Stomach (tissue), 9 donors: Measurements from ENCODE around the gene TWF2. TPM values are rescaled to one million over a fixed set of nuclear protein-coding genes. Genes with fewer than 3 reads are reported as not detected.

Source experiments
- DNase-seq, 2 donors: peaks; one replicate each; pipeline versions ENCODE4 v3.0.0 to v3.0.0-alpha.2; 2013 to 2019
- H3K27ac ChIP-seq, 5 donors: fragments of 200-600 bp in 4 of 5; sonication (generic) in 4 of 5; one replicate each; pipeline ENCODE4 v1.5.1; 2013 to 2019; ENCODE audit warnings: mild to moderate bottlenecking in 1 of 5, moderate library complexity in 1 of 5
- H3K27me3 ChIP-seq, 3 donors: fragments of 200-600 bp; sonication (generic); one replicate each; pipeline ENCODE4 v1.5.1; 2017 to 2019; ENCODE audit warnings: mixed run types in 1 of 3
- H3K36me3 ChIP-seq, 4 donors: fragments of 200-600 bp; sonication (generic); 1 replicate in 3 of 4; 2 replicates in 1 of 4; pipeline ENCODE4 v1.5.1; 2016 to 2019
- H3K4me1 ChIP-seq, 4 donors: fragments of 200-600 bp; sonication (generic); one replicate each; pipeline ENCODE4 v1.5.1; 2016 to 2019
- H3K4me3 ChIP-seq, 4 donors: fragments of 200-600 bp; sonication (generic) in 3 of 4; one replicate each; pipeline ENCODE4 v1.5.1; 2016 to 2019; ENCODE audit warnings: mild to moderate bottlenecking in 1 of 4
- H3K9me3 ChIP-seq, 4 donors: fragments of 200-600 bp; sonication (generic); one replicate each; pipeline ENCODE4 v1.5.1; 2016 to 2019
- CTCF ChIP-seq, 7 experiments: fragments of 450-650 bp in 4 of 7; fragments of 200-600 bp in 3 of 7; sonication (generic) in 3 of 7; IDR thresholded peaks; one replicate each; pipeline ENCODE4 v1.5.1; 2016 to 2019; ENCODE audit warnings: antibody characterized with exemption in 7 of 7, control low read depth in 2 of 7, mild to moderate bottlenecking in 1 of 7
- EP300 ChIP-seq: sonication (generic); formaldehyde crosslinking; IDR thresholded peaks from one replicate; pipeline ENCODE4 v1.6.1; 2017; ENCODE audit warnings: antibody characterized with exemption
- POLR2A ChIP-seq, 4 donors: fragments of 450-650 bp; IDR thresholded peaks; one replicate each; pipeline ENCODE4 v1.6.1; 2016; ENCODE audit warnings: antibody characterized with exemption in 4 of 4, control low read depth in 2 of 4, mild to moderate bottlenecking in 1 of 4, moderate library complexity in 1 of 4
- POLR2AphosphoS5 ChIP-seq, 3 donors: sonication (generic); formaldehyde crosslinking; IDR thresholded peaks; one replicate each; pipeline ENCODE4 v1.6.1; 2016; ENCODE audit warnings: antibody characterized with exemption in 3 of 3
- WGBS, 5 donors: extraction: QIAGEN DNeasy Blood & Tissue Kit in 3 of 5; methylation state at CpG; one replicate each; pipeline versions ENCODE4 v1.1.5 to v1.1.7; 2013 to 2018; 5-methylcytosine and 5-hydroxymethylcytosine counted together
- intact Hi-C: fragments of 100-400 bp; cut with DNase I; formaldehyde crosslinking; loops from one replicate; pipeline ENCODE4 v1.15.1; 2023; ENCODE audit warnings: low total_unique reads
- polyA plus RNA-seq, 3 donors: library from polyadenylated mRNA; stranded (reverse); fragments of 200-250 nt; gene quantifications; one replicate each; pipeline ENCODE4 v1.2.3, GENCODE V29; 2013
- total RNA-seq, 5 donors: library from RNA; depleted of rRNA; stranded (reverse); fragments of >200 nt; gene quantifications; one replicate each; pipeline versions ENCODE4 v1.1.0 to v1.2.3, GENCODE V29; 2014 to 2016
- donor health status: healthy with polysubstance abuse.
- donor health status: Bipolar disorder and iron deficiency.
- donor health status: healthy.

TWF2 gene
- total and polyA plus RNA-seq, 8 donors: 18.7 to 237 (median 40.0) TPM

GRCh38 chr3:52226229-52226817, 12.6 kb downstream of the TWF2 start:
- no peak overlapping the region for H3K4me3 ChIP-seq
- peaks cover 0 to 16% (median 5%) of the 10 kb centered on the region in 4 donors for H3K4me1 ChIP-seq
- peaks cover 33 to 46% (median 43%) of the 10 kb centered on the region in 4 donors for H3K36me3 ChIP-seq
- peak overlapping the region in 1 of 5 donors; percentile 42 for H3K27ac ChIP-seq
- H3K9me3 ChIP-seq: no peaks in the 10 kb centered on the region
- no peak for TF ChIP-seq CTCF (IDR thresholded peaks at IDR 0.05)
- TF ChIP-seq POLR2AphosphoS5 (IDR thresholded peaks at IDR 0.05): no peak
- no peak for TF ChIP-seq POLR2A (IDR thresholded peaks at IDR 0.05)
- TF ChIP-seq EP300: no peak
- no peaks in the 10 kb centered on the region for H3K27me3 ChIP-seq
- WGBS, 5 donors: 76 to 100% (median 87%) methylated on average over 5 of the region's 5 CpGs
- intact Hi-C loops: no loop called here
- DNase-seq: peak in 1 of 2 donors; percentile 5

- 67 to 72% (median 70%) methylated on average over 9 of the region's 9 CpGs for WGBS, 5 donors
- no peaks in the 10 kb centered on the region for H3K27me3 ChIP-seq
- no peak within 1 kb of the TSS for H3K4me3 ChIP-seq
- no peaks in the 10 kb centered on the region for H3K9me3 ChIP-seq
- peak within 1 kb of the TSS in 1 of 5 donors; percentile 42 for H3K27ac ChIP-seq
- peaks cover 26 to 41% (median 36%) of the 10 kb centered on the region in 4 donors for H3K36me3 ChIP-seq
- H3K4me1 ChIP-seq: peaks cover 1 to 22% (median 9%) of the 10 kb centered on the region in 4 donors
- DNase-seq: peak in 1 of 2 donors; percentile 42
- intact Hi-C loops: no loop called here
- TF ChIP-seq CTCF (IDR thresholded peaks at IDR 0.05) (no peak), POLR2AphosphoS5 (IDR thresholded peaks at IDR 0.05) (no peak), EP300 (no peak), POLR2A (IDR thresholded peaks at IDR 0.05) (no peak)
These were observed 13.3 kb downstream of the TWF2 start, which contains the start of gene TLR9 for GRCh38 chr3:52225452-52226228. Gene TLR9 (minus strand): TSS chr3:52225645. CDS start chr3:52225529, 116 bp downstream.

- Histone ChIP-seq H3K4me1 (peaks cover 16 to 41% (median 27%) of the 10 kb centered on the region in 4 donors), H3K36me3 (peaks cover 7 to 21% (median 17%) of the 10 kb centered on the region in 4 donors), H3K9me3 (no peaks in the 10 kb centered on the region), H3K4me3 (no peak overlapping the region), H3K27me3 (no peaks in the 10 kb centered on the region), H3K27ac (no peak overlapping the region)
- TF ChIP-seq POLR2A (IDR thresholded peaks at IDR 0.05) (no peak), CTCF (IDR thresholded peaks at IDR 0.05) (no peak), POLR2AphosphoS5 (IDR thresholded peaks at IDR 0.05) (no peak), EP300 (no peak)
- DNase-seq: no peak
- 94 to 95% (median 94%) methylated on average over 32 of the region's 32 CpGs for WGBS, 5 donors
- intact Hi-C loops: loop anchor here (5.0 kb wide), 1 partner anchor 119 kb away; no protein-coding TSS in a partner anchor
These were observed 15.2 kb downstream of the TWF2 start for GRCh38 chr3:52223449-52224408.
